ENCODE data around the gene EPHA2. TPM values are rescaled to one million over a fixed set of nuclear protein-coding genes. Genes with fewer than 3 reads are reported as not detected.
A peak's percentile ranks its signal among the peaks of the same experiment; 100 is the strongest.

EPHA2 gene
- polyA plus RNA-seq, 2 of the 4 experiments (the other 2 are of a cell fraction): 59.3 to 93.2 TPM

DNA sequence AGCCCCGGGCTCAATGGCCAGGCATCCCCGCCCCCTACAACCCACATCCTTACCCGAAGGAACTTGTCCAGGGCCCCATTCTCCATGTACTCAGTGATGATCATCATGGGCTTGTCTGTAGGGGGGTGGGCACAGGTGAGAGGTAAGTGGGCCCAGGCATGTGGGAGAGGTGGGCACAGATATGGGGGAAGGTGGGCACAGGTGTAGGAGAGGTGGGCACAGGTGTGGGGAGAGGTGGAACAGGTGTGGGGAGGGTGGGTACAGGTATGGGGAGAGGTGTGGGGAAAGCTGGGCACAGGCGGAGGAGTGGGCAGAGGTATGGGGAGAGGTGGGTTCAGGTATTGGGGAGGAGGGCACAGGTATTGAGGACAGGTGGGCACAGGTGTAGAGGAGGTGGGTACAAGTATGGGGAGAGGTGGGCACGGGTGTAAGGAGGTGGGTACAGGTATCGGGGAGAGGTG lies 23.5 kb downstream of the EPHA2 start:
- POLR2A ChIA-PET: no interaction called here
- FAIRE-seq (no peak), ATAC-seq (no peak), DNase-seq (ENCODE audit: low read depth in 1 of 2, low spot score in 1 of 2) (no peak)
- H3K4me1 ChIP-seq: peaks cover 14% of the 10 kb centered on the region; the same call in 2 of the 3 replicates
- CTCF ChIA-PET: no interaction called here
- no peak overlapping the region for H3K27ac ChIP-seq
- no peaks in the 10 kb centered on the region for H3K9me3 ChIP-seq
- H3K4me3 ChIP-seq: no peak overlapping the region
- WGBS (ENCODE audit: missing lambda C conversion rate): 97% methylated on average over 3 of the region's 6 CpGs
- TF ChIP-seq BHLHE40 (IDR thresholded peaks at IDR 0.05; ENCODE audit: low read depth, low read length): no peak
- H3K4me2 ChIP-seq: no peak overlapping the region

GRCh38 chr1:16131636-16132324 lies 24.1 kb downstream of the EPHA2 start:
- ChIA-PET POLR2A (interaction anchor here (0.6 kb wide), 1 partner anchor 25 kb away, joined by 3 read pairs; no protein-coding TSS in a partner anchor), CTCF (interaction anchor here (0.6 to 2.1 kb wide), 3 partner anchors 8 to 220 kb away, joined by 3 to 6 read pairs (median 5); no protein-coding TSS in a partner anchor)
- TF ChIP-seq POLR2AphosphoS2 (conservative IDR thresholded peaks at IDR 0.05; ENCODE audit: low read length) (no peak), CHD4 (IDR thresholded peaks at IDR 0.05; ENCODE audit: borderline replicate concordance) (no peak), PBX3 (IDR thresholded peaks at IDR 0.05) (no peak), NFE2L2 (conservative IDR thresholded peaks at IDR 0.05; ENCODE audit: low read length) (no peak), POLR2A (IDR thresholded peaks at IDR 0.05; ENCODE audit: low read length) (no peak), HOXB13 (CRISPR knock-in tag; IDR thresholded peaks at IDR 0.05; ENCODE audit: low read depth) (no peak), HDAC2 (IDR thresholded peaks at IDR 0.05) (no peak), HMGXB4 (CRISPR knock-in tag; IDR thresholded peaks at IDR 0.05; ENCODE audit: borderline replicate concordance) (no peak), SREBF2 (IDR thresholded peaks at IDR 0.05) (no peak), SMC3 (IDR thresholded peaks at IDR 0.05) (no peak)
- TF ChIP-seq, protein P1, sequence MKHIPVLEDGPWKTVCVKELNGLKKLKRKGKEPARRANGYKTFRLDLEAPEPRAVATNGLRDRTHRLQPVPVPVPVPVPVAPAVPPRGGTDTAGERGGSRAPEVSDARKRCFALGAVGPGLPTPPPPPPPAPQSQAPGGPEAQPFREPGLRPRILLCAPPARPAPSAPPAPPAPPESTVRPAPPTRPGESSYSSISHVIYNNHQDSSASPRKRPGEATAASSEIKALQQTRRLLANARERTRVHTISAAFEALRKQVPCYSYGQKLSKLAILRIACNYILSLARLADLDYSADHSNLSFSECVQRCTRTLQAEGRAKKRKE (CRISPR knock-in tag; IDR thresholded peaks at IDR 0.05; ENCODE audit: low read depth): no peak
- Histone ChIP-seq H3K4me3 (no peak overlapping the region), H3K4me2 (no peak overlapping the region), H3K27ac (0 out of 6 replicates have a peak overlapping the region, but pooled peaks of 1 of the 2 experiments have one; percentile 1), H3K4me1 (peaks cover 14% of the 10 kb centered on the region; the same call in 2 of the 3 replicates), H3K9me3 (no peaks in the 10 kb centered on the region)
- DNase-seq (ENCODE audit: low read depth in 1 of 2, low spot score in 1 of 2): no peak
- 94% methylated on average over 3 of the region's 28 CpGs for WGBS (ENCODE audit: missing lambda C conversion rate)
- no peak for FAIRE-seq
- ATAC-seq: no peak

DNA sequence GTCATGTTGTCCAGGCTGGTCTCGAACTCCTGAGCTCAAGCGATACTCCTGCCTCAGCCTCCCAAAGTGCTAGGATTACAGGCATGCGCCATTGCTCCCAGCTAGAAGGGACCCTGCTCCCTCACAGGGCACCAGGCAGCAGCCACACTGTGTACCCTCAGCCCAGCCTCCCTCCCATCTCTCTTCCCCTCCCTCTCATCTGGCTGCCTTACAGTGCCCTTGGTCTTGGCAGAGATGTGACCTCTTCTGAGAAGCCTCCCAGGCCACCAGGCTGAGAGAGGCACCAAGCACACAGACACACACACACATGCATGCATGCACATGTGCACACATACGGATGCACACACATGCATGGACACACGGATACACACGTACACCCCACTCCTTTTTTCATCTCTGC lies 25.0 kb downstream of the EPHA2 start:
- POLR2A ChIA-PET: no interaction called here
- DNase-seq (ENCODE audit: low read depth in 1 of 2, low spot score in 1 of 2) (no peak), FAIRE-seq (no peak), ATAC-seq (no peak)
- Histone ChIP-seq H3K27ac (no peak overlapping the region), H3K9me3 (no peaks in the 10 kb centered on the region), H3K4me3 (no peak overlapping the region), H3K4me2 (no peak overlapping the region), H3K4me1 (peaks cover 15% of the 10 kb centered on the region; the same call in 2 of the 3 replicates)
- TF ChIP-seq GATA3 (IDR thresholded peaks at IDR 0.05; ENCODE audit: borderline replicate concordance) (no peak), RAD21 (conservative IDR thresholded peaks at IDR 0.05 in 1 of 2, IDR thresholded peaks at IDR 0.05 in 1 of 2) (no peak), BCL3 (IDR thresholded peaks at IDR 0.05) (no peak), EHMT2 (IDR thresholded peaks at IDR 0.05; ENCODE audit: low read depth) (no peak), CBX2 (IDR thresholded peaks at IDR 0.05; ENCODE audit: borderline replicate concordance, low read depth) (no peak), MYC (IDR thresholded peaks at IDR 0.05; ENCODE audit: borderline replicate concordance, low read length) (no peak)
- TF ChIP-seq, protein P2, sequence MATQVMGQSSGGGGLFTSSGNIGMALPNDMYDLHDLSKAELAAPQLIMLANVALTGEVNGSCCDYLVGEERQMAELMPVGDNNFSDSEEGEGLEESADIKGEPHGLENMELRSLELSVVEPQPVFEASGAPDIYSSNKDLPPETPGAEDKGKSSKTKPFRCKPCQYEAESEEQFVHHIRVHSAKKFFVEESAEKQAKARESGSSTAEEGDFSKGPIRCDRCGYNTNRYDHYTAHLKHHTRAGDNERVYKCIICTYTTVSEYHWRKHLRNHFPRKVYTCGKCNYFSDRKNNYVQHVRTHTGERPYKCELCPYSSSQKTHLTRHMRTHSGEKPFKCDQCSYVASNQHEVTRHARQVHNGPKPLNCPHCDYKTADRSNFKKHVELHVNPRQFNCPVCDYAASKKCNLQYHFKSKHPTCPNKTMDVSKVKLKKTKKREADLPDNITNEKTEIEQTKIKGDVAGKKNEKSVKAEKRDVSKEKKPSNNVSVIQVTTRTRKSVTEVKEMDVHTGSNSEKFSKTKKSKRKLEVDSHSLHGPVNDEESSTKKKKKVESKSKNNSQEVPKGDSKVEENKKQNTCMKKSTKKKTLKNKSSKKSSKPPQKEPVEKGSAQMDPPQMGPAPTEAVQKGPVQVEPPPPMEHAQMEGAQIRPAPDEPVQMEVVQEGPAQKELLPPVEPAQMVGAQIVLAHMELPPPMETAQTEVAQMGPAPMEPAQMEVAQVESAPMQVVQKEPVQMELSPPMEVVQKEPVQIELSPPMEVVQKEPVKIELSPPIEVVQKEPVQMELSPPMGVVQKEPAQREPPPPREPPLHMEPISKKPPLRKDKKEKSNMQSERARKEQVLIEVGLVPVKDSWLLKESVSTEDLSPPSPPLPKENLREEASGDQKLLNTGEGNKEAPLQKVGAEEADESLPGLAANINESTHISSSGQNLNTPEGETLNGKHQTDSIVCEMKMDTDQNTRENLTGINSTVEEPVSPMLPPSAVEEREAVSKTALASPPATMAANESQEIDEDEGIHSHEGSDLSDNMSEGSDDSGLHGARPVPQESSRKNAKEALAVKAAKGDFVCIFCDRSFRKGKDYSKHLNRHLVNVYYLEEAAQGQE (IDR thresholded peaks at IDR 0.05): no peak
- CTCF ChIA-PET: interaction anchor here (1.3 to 5.9 kb wide), 5 partner anchors 9 to 232 kb away, joined by 3 to 32 read pairs (median 6); no protein-coding TSS in a partner anchor
- WGBS (ENCODE audit: missing lambda C conversion rate): 94% methylated on average over 6 of the region's 6 CpGs

Measured in A549 (cell line).